ENCODE measurements around the gene KCNQ5. TPM values are rescaled to one million over a fixed set of nuclear protein-coding genes. Genes with fewer than 3 reads are reported as not detected.

KCNQ5 gene
- polyA plus RNA-seq, 3 donors: not detected

- no peak for TF ChIP-seq CTCF (IDR thresholded peaks at IDR 0.05)
Measured at GRCh38 chr6:72712910-72713309, 91.0 kb downstream of the KCNQ5 start.

GRCh38 chr6:72715119-72715518 lies 93.3 kb downstream of the KCNQ5 start:
- Mint-ChIP-seq H3K27me3 (ENCODE audit: low read depth in 3 of 3) (no peaks in the 10 kb centered on the region), H3K36me3 (peaks cover 0 to 3% of the 10 kb centered on the region in 2 donors), H3K4me3 (no peak overlapping the region), H3K4me1 (no peaks in the 10 kb centered on the region), H3K27ac (no peak overlapping the region), H3K9me3 (peaks cover 0 to 6% (median 3%) of the 10 kb centered on the region in 7 donors)
- WGBS (ENCODE audit: insufficient coverage): 84% methylated on average over 4 of the region's 5 CpGs
- H3K4me2 ChIP-seq (replicated peaks; ENCODE audit: extremely low read depth, low read length, poor library complexity, severe bottlenecking): no peak overlapping the region
- H3K4me1 ChIP-seq (ENCODE audit: control insufficient read depth in 1 of 2, insufficient read depth in 2 of 2, low read length in 2 of 2): no peaks in the 10 kb centered on the region
- no peaks in the 10 kb centered on the region for H3K27me3 ChIP-seq (ENCODE audit: control insufficient read depth in 2 of 2, insufficient read depth in 2 of 2, low read length in 2 of 2)
- intact Hi-C loops (cut with micrococcal nuclease): no loop called here
- no peak overlapping the region for H3K4me3 ChIP-seq (replicated peaks in 1 of 3; ENCODE audit: low read depth in 2 of 3, low read length in 3 of 3)
- H3K79me2 ChIP-seq (ENCODE audit: insufficient read depth, low read length): no peaks in the 10 kb centered on the region
- TF ChIP-seq CTCF (IDR thresholded peaks at IDR 0.05): no peak
- no peaks in the 10 kb centered on the region for H4K20me1 ChIP-seq (ENCODE audit: insufficient read depth, low read length)
- no peak overlapping the region for H2AFZ ChIP-seq (ENCODE audit: insufficient read depth, low read depth, low read length, poor library complexity, severe bottlenecking)
- H3K9me3 ChIP-seq (replicated peaks in 1 of 2; ENCODE audit: control insufficient read depth in 1 of 2, insufficient read depth in 1 of 2, low read length in 2 of 2): no peaks in the 10 kb centered on the region
- H3K27ac ChIP-seq (ENCODE audit: low read depth in 1 of 2, low read length in 2 of 2): no peak overlapping the region
- no peaks in the 10 kb centered on the region for H3K36me3 ChIP-seq (replicated peaks in 1 of 2; ENCODE audit: control insufficient read depth in 1 of 2, insufficient read depth in 2 of 2, low read length in 2 of 2)
- no peak overlapping the region for H3K9ac ChIP-seq (ENCODE audit: insufficient read depth, low read length, poor library complexity, severe bottlenecking)
- no peak for DNase-seq

More at GRCh38 chr6:72712910-72713309, 91.0 kb downstream of the KCNQ5 start:
- Mint-ChIP-seq H3K9me3 (peaks cover 0 to 10% (median 7%) of the 10 kb centered on the region in 7 donors), H3K36me3 (peaks cover 0 to 4% of the 10 kb centered on the region in 2 donors), H3K27ac (no peak overlapping the region), H3K4me3 (no peak overlapping the region), H3K27me3 (ENCODE audit: low read depth in 3 of 3) (no peaks in the 10 kb centered on the region), H3K4me1 (no peaks in the 10 kb centered on the region)
- Histone ChIP-seq H2AFZ (ENCODE audit: insufficient read depth, low read depth, low read length, poor library complexity, severe bottlenecking) (no peak overlapping the region), H3K4me1 (ENCODE audit: control insufficient read depth in 1 of 2, insufficient read depth in 2 of 2, low read length in 2 of 2) (no peaks in the 10 kb centered on the region), H3K36me3 (replicated peaks in 1 of 2; ENCODE audit: control insufficient read depth in 1 of 2, insufficient read depth in 2 of 2, low read length in 2 of 2) (no peaks in the 10 kb centered on the region), H3K27ac (ENCODE audit: low read depth in 1 of 2, low read length in 2 of 2) (no peak overlapping the region), H4K20me1 (ENCODE audit: insufficient read depth, low read length) (no peaks in the 10 kb centered on the region), H3K4me2 (replicated peaks; ENCODE audit: extremely low read depth, low read length, poor library complexity, severe bottlenecking) (no peak overlapping the region), H3K4me3 (replicated peaks in 1 of 3; ENCODE audit: low read depth in 2 of 3, low read length in 3 of 3) (no peak overlapping the region), H3K79me2 (ENCODE audit: insufficient read depth, low read length) (no peaks in the 10 kb centered on the region), H3K9ac (ENCODE audit: insufficient read depth, low read length, poor library complexity, severe bottlenecking) (no peak overlapping the region), H3K9me3 (replicated peaks in 1 of 2; ENCODE audit: control insufficient read depth in 1 of 2, insufficient read depth in 1 of 2, low read length in 2 of 2) (no peaks in the 10 kb centered on the region), H3K27me3 (ENCODE audit: control insufficient read depth in 2 of 2, insufficient read depth in 2 of 2, low read length in 2 of 2) (no peaks in the 10 kb centered on the region)
- 91% methylated on average over 3 of the region's 6 CpGs for WGBS (ENCODE audit: insufficient coverage)
- intact Hi-C loops (cut with micrococcal nuclease): no loop called here
- no peak for DNase-seq

Data from CD14-positive monocyte (primary cell).